GM18511 (cell line): ENCODE data around the gene NPAS3.

Experiments
- ATAC-seq: cut with Tn5 transposase; IDR thresholded peaks from one replicate; pipeline ENCODE4 v1.9.1; 2021; ENCODE audit warnings: mild to moderate bottlenecking, moderate library complexity; ENCODE audit not compliant: unreplicated experiment

Gene NPAS3

DNA sequence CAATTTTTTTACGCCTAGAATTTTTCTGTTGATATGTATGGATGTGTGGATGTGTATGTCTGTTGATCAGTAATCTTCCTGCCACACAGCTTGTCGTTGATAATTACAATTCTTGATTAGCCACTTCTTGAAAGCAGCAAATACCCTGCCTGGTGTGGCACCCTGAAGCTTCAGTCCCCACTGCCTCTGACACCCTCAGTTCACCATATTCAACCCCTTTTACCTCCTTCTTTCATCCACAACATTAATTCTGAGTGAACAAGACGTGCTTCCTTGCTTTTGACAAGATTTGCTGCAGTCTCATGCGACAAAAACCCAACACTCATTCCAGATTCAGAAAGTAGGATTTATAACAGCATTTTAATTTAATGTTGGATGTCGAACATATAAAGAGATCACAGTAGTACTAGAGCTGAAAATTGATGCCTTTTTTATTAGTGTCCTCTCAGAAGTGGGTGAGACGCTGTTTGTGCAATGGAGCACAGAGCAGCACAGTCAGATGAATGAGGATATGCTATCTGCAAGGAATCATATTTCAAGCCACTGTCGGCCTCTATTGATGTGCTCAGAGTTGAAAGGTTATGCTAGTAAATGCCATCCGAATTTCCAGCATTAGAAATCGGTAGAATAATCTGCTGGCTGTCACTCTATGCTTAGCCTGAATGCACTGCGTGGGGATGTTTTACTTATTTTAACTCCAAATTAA is 628.5 kb downstream of the NPAS3 start:
- no peak for ATAC-seq

GRCh38 chr14:33567731-33568130 is 629.1 kb downstream of the NPAS3 start:
- no peak for ATAC-seq

GRCh38 chr14:33568935-33569579 is 630.4 kb downstream of the NPAS3 start:
- no peak for ATAC-seq

GRCh38 chr14:33569821-33570687 is 631.4 kb downstream of the NPAS3 start:
- ATAC-seq, result no peak

DNA sequence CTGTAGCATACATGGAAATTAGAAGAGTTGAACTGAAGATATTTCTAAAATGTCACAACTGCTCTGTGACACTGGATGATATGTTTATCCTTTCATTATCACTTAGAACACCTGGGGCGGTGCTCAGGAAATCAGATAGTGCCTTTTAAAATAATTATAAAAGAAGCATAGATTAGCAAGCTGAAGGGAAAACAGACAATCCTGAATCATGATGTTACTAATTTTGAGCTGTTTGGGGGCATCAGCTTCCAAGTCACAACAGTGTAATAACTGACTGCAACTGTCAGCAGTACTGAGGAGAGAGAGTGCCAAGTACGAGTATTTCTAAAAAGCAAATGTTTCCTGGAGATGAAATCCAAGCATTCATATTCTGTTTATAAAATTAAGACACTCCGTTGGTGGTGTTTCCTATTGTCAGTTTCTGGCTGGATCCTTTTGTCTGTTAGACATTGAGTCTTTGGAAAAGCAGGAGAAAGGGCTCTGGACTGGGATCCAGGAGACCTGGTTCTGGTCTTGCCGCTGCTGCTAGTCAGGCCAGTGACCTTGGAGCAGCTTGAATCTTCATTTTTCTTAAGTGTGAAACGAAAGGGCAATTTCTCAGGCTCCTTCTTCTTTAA is 632.1 kb downstream of the NPAS3 start:
- ATAC-seq, result no peak

- no peak for ATAC-seq
Observed at GRCh38 chr14:33573301-33573880, 634.7 kb downstream of the NPAS3 start.

DNA sequence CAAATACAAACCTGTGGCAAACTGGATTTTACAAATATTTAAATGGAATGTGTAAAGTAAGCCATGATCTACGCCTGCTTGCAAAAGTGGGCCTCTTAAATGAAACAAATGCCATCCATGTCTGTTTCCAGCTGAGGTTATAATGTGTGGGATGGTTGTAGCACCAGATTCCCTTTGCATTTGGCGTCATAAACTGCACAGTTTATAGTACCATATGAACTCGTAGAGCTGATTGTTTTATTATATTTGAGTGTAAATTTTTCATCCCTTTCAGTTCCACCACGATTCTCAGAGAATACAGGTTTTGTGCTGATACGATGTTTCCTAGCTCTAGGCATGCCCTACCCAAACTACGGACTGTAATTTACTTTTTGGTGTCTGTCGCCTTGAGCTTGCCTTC is 637.3 kb downstream of the NPAS3 start:
- no peak for ATAC-seq

DNA sequence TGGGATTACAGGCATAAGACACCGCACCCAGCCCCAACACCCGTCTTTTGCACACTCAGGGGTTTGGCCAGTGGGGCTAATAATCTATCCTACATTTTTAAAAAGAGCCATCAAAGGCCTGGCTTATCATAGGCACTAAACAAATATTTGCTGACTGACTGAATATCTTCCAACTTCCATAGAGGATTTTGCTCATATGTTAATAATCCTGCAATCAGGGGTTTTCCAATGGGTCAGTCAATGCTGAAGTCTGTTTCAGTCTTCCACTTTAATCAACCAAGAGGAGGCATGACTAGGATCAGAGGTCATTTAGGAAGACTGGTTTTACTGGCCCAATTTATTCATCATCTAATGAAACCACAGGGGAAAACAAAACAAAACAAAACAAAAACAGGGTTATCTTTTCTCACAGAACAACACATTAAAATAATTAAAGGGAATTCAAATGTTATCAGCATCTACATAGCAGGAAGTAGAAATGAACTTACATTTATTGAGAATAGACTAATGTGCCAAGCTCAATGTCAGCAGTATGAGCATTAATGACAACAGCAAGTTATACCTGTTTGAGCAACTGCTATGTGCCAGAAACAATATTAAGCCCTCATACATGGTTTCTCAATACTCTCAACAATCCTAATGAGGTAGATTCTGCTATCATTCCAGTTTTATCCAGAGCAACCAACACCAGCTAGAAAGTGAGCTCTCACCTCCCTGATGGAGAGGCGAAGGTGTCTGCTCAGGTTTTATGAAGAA is 640.0 kb downstream of the NPAS3 start:
- no peak for ATAC-seq

DNA sequence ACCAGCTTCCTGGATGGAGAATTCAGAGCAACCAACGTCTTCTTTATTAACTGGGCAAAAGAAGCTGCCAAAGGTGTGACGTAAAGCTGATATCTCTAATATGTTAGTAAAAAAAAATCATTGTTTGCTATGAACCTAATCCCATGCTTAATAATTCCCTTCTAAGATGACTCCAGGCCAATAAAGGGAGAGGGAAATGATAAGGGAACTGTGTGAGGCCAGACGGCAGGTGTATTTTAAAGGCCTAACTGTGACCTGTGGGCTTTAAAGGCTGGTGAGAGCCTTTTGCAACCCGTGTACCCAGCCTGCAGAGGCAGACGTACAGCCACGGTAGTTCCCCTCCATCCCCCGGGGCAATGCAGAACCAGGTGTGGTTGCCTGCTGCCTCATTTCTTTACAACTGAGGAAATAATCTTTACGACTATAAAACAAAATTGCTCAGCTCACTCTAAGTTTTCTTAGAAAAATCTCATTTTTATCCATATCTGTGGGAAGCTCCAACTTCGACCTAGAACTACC is 641.6 kb downstream of the NPAS3 start:
- no peak for ATAC-seq

GRCh38 chr14:33580841-33581240 is 642.2 kb downstream of the NPAS3 start:
- ATAC-seq, result no peak

DNA sequence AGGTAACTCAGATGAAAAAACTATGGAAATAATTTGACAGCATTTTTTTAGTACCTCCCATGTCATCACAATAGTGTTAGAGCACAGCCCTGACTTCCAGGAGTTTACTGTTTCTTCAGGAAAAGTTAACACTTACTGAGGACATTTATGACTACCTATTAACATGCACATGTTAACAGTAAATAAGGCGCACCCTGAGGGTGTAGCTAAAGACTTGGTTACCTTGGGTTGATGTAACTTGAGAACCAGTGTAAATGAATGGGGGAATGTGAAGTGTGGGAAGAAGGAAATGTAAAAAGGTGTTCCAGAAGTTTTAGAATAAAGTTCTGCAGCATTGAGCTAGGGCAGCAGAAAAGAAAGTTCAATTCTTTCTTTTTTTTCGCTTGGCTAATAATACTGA is 646.0 kb downstream of the NPAS3 start:
- no peak for ATAC-seq

- no peak for ATAC-seq
Observed at GRCh38 chr14:33586806-33587205, 648.1 kb downstream of the NPAS3 start.

DNA sequence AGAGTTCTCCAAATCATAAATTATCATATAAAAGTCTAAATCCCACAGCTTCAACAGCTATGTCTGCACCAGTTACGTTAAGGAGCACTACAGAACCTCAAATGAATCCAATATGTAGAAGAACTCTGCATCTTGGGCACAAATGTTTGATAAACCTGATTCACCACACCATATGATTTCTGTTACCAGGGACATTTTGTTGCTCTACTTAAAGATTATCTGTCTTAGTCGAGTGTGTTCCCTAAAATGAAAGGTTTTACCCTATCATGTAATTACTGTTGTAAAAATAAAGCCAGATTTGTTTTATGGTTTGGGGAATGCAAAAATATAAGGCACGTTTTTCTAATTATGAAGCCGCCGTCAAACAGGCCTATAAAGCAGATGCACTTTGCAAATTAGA is 649.1 kb downstream of the NPAS3 start:
- no peak for ATAC-seq

- ATAC-seq, result no peak
Observed at GRCh38 chr14:33588771-33589170, 650.1 kb downstream of the NPAS3 start.

DNA sequence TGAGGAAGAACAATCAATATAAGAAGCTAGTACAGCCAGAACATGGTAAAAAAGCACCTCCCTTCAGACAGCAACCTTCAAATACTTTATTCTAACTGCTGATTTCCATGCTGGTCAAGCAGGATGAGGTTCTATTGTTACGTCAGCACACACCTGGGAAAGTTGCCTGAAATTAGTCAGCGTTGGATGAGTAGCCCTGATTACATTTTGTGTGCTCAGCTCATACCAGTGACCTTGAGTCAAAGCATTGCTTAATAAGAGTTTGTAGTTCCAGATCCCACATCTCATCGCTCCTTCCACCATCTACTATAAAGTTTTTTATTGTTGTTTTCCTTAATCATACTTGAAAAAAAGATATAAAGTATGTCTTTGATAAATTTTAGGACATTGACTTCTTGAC is 650.7 kb downstream of the NPAS3 start:
- no peak for ATAC-seq

DNA sequence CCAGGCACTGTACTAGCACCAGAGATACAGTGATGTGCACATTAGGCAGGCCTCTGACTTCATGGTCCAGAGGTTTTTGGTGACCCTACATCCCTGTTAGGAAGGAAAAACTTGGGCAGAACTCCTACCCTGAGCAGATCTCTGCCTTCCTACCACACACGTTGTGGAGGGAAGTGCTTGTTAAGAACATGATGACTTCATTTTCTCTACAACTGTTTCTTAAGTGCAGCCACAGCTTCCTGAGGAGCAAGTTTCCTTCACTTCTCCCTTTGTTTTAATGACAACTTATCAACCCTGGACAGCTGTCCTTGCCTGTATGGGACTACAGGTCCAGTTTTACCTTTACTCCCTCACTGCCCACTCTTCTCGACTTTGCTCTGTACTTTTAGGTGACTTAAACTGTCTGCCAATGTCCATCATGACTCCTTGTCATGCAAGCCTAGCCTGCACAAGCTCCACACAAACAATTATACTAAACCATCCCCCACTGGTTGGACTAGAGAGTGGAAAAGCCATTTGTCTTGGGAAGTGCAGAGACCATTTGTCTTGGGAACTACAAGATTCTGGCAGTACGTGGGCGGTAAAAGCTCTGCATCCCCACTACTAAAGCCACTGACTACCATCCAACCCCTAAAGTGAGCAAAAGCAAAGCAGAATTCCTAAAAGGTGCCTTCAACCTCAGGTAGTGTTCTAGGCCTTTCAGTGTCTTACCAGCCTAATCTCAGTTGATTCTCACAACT is 652.4 kb downstream of the NPAS3 start:
- no peak for ATAC-seq

DNA sequence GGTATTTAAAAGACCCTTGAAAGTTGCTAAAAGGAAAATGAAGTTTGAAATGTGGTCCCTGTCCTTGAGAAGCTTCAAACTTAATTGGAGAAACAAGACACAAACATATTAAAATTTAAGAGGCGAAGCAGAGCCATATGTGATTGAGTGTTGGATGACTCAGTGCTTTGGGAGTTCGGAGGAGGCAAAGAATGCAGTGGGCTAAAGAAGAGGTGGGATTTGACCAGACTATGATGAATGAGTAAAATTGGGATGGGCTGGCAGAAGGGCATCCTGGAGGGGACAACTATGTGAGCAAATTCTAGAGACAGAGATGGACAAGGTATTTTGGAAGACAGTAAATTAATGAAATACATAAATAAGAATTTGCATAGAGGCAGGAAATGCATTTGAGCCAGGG is 653.6 kb downstream of the NPAS3 start:
- ATAC-seq, result no peak

GRCh38 chr14:33596211-33597080 is 657.8 kb downstream of the NPAS3 start:
- no peak for ATAC-seq
